Small intestine (tissue), 7 donors: Measurements from ENCODE around the gene PRR19. TPM values are rescaled to one million over a fixed set of nuclear protein-coding genes. Genes with fewer than 3 reads are reported as not detected.

ENCODE experiments used
- DNase-seq, 2 donors: peaks; one replicate each; pipeline versions ENCODE4 v3.0.0 to v3.0.0-alpha.2; 2013
- FAIRE-seq: peaks from 2 replicates; lab custom pipeline; 2012; peaks lifted over from hg19 to GRCh38; lab: Jason Lieb, UNC
- H3K27ac ChIP-seq, 3 donors: one replicate each; pipeline ENCODE4 v1.5.1; 2013; ENCODE audit warnings: low read length in 2 of 3, mild to moderate bottlenecking in 2 of 3, control low read depth in 1 of 3, inconsistent platforms in 1 of 3, low read depth in 1 of 3, moderate library complexity in 1 of 3
- H3K27me3 ChIP-seq, 3 donors: one replicate each; pipeline ENCODE4 v1.6.1; 2013; ENCODE audit warnings: low read length in 3 of 3, inconsistent platforms in 1 of 3; ENCODE audit not compliant: control insufficient read depth in 3 of 3, insufficient read depth in 3 of 3
- H3K36me3 ChIP-seq, 3 donors: one replicate each; pipeline ENCODE4 v1.6.1; 2013; ENCODE audit warnings: low read length in 3 of 3, inconsistent platforms in 1 of 3, low read depth in 1 of 3, mild to moderate bottlenecking in 1 of 3, moderate library complexity in 1 of 3; ENCODE audit not compliant: control insufficient read depth in 3 of 3, insufficient read depth in 2 of 3
- H3K4me1 ChIP-seq, 3 donors: one replicate each; pipeline ENCODE4 v1.6.1; 2013; ENCODE audit warnings: low read length in 2 of 3, inconsistent platforms in 1 of 3, low read depth in 1 of 3, mild to moderate bottlenecking in 1 of 3, moderate library complexity in 1 of 3; ENCODE audit not compliant: control insufficient read depth in 3 of 3, insufficient read depth in 2 of 3
- H3K4me3 ChIP-seq, 3 donors: one replicate each; pipeline ENCODE4 v1.5.1; 2013; ENCODE audit warnings: low read length in 3 of 3, control low read depth in 1 of 3, inconsistent platforms in 1 of 3, low read depth in 1 of 3, mild to moderate bottlenecking in 1 of 3, moderate library complexity in 1 of 3
- H3K9me3 ChIP-seq, 2 donors: one replicate each; pipeline ENCODE4 v1.6.1; 2013; ENCODE audit warnings: low read depth in 1 of 2, low read length in 1 of 2; ENCODE audit not compliant: control insufficient read depth in 2 of 2, insufficient read depth in 1 of 2
- WGBS, 3 donors: extraction: QIAGEN DNeasy Blood & Tissue Kit; methylation state at CpG; one replicate each; pipeline ENCODE4 v1.1.7; 2013; 5-methylcytosine and 5-hydroxymethylcytosine counted together
- polyA plus RNA-seq, 4 donors: library from polyadenylated mRNA; stranded (reverse) in 3 of 4; unstranded in 1 of 4; fragments of 200-250 nt in 3 of 4; fragments of 120-200 nt in 1 of 4; gene quantifications; one replicate each; pipeline versions ENCODE4 v1.2.1 to v1.2.3, GENCODE V29; 2013
- donor health status: healthy with polysubstance abuse.
- donor health status: control.
- donor health status: control.
- donor health status: Bipolar disorder and iron deficiency.
- donor health status: healthy.

The PRR19 gene
- polyA plus RNA-seq, 4 donors, result 0.81 to 1.1 (median 0.99) TPM

GRCh38 chr19:42352301-42353259, 50.6 kb downstream of the PRR19 start:
- Histone ChIP-seq H3K27me3 (no peaks in the 10 kb centered on the region), H3K9me3 (no peaks in the 10 kb centered on the region), H3K27ac (no peak overlapping the region), H3K4me3 (no peak overlapping the region), H3K36me3 (peaks cover 0 to 94% (median 0%) of the 10 kb centered on the region in 3 donors), H3K4me1 (no peaks in the 10 kb centered on the region)
- FAIRE-seq, result no peak
- no peak for DNase-seq
- 82 to 90% (median 89%) methylated on average over 28 to 31 of the region's 31 CpGs for WGBS, 3 donors

- no peaks in the 10 kb centered on the region for H3K9me3 ChIP-seq
- peaks cover 0 to 96% (median 0%) of the 10 kb centered on the region in 3 donors for H3K36me3 ChIP-seq
- no peak for FAIRE-seq
- no peaks in the 10 kb centered on the region for H3K27me3 ChIP-seq
- 94 to 97% (median 95%) methylated on average over 23 to 29 of the region's 29 CpGs for WGBS, 3 donors
- no peak overlapping the region for H3K4me3 ChIP-seq
- no peak overlapping the region for H3K27ac ChIP-seq
- no peak for DNase-seq
- H3K4me1 ChIP-seq, result no peaks in the 10 kb centered on the region
These were observed 51.5 kb downstream of the PRR19 start for GRCh38 chr19:42353341-42354015.

DNA sequence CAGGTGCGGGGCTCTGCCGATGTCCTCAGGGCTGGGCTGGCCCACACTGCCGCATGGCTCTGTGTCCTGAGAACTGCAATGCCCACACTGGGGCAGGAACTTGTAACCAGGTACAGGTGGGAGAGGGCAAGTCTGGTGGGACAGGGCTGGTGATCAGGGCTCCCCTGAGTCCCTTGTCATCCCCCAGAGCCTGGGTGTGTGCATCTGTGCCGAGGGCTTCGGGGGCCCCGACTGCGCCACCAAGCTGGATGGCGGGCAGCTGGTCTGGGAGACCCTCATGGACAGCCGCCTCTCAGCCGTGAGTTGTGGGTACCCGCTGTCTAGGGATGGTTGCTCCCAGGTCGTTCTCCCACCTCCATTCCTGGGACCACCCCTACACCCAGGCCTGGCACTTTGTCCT, 54.0 kb downstream of the PRR19 start:
- FAIRE-seq, result no peak
- Histone ChIP-seq H3K4me1 (no peaks in the 10 kb centered on the region), H3K9me3 (no peaks in the 10 kb centered on the region), H3K36me3 (peaks cover 0 to 90% (median 0%) of the 10 kb centered on the region in 3 donors), H3K27me3 (no peaks in the 10 kb centered on the region), H3K27ac (no peak overlapping the region), H3K4me3 (no peak overlapping the region)
- WGBS, 3 donors, result 92 to 98% (median 95%) methylated on average over 12 of the region's 12 CpGs
- no peak for DNase-seq

- Histone ChIP-seq H3K4me3 (no peak overlapping the region), H3K27ac (no peak overlapping the region), H3K4me1 (no peaks in the 10 kb centered on the region), H3K27me3 (no peaks in the 10 kb centered on the region), H3K36me3 (peaks cover 0 to 88% (median 0%) of the 10 kb centered on the region in 3 donors), H3K9me3 (no peaks in the 10 kb centered on the region)
- no peak for FAIRE-seq
- no peak for DNase-seq
- WGBS, 3 donors, result 96 to 99% (median 96%) methylated on average over 15 of the region's 15 CpGs
These were observed 54.8 kb downstream of the PRR19 start for GRCh38 chr19:42356686-42357085.

DNA sequence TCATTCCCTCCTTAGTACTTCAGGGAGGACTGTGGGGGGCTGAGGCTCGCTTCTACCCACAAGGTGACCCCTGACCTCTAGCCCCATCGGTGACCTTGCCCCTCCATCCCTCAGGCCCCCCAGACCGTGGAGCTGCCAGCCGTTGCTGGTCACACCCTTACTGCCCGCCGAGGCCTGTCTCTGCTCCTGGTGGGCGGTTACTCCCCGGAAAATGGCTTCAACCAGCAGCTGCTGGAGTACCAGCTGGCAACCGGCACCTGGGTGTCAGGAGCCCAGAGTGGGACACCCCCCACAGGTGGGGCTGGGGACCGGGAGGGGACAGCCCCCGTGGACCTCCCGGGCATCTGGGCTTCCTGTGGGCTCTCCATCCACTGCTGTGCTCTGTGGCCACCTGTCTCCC, 55.4 kb downstream of the PRR19 start:
- no peak for DNase-seq
- H3K4me1 ChIP-seq, result no peaks in the 10 kb centered on the region
- no peak overlapping the region for H3K4me3 ChIP-seq
- no peak overlapping the region for H3K27ac ChIP-seq
- peaks cover 0 to 90% (median 0%) of the 10 kb centered on the region in 3 donors for H3K36me3 ChIP-seq
- H3K27me3 ChIP-seq, result no peaks in the 10 kb centered on the region
- H3K9me3 ChIP-seq, result no peaks in the 10 kb centered on the region
- WGBS, 3 donors, result 89 to 92% (median 91%) methylated on average over 12 of the region's 12 CpGs
- no peak for FAIRE-seq

Other genes starting within 250 kb of the PRR19 start
- 1 to 10 TPM in 1 of 4 donors, under 1 TPM in 2, not detected in 1; 0.27 to 1.6 (median 0.68) TPM for gene GRIK5, start 231.9 kb upstream of the PRR19 start, polyA plus RNA-seq
- 10 to 100 TPM in 1 of 4 donors, 1 to 10 TPM in 3; 4.5 to 16.9 (median 7.4) TPM for gene ZNF574, start 226.0 kb upstream of the PRR19 start, polyA plus RNA-seq
- 1 to 10 TPM in 3 of 4 donors, under 1 TPM in 1; 0.45 to 2.7 (median 1.9) TPM for gene POU2F2, start 169.7 kb upstream of the PRR19 start, polyA plus RNA-seq
- 10 to 100 TPM; 22.8 to 41.3 (median 37.8) TPM for gene DEDD2, start 84.5 kb upstream of the PRR19 start, polyA plus RNA-seq
- gene ZNF526, start 81.8 kb upstream of the PRR19 start, polyA plus RNA-seq, result 10 to 100 TPM in 1 of 4 donors, 1 to 10 TPM in 3; 3.2 to 11.3 (median 4.4) TPM
- 10 to 100 TPM; 48.5 to 73.0 (median 70.6) TPM for gene GSK3A, start 59.5 kb upstream of the PRR19 start, polyA plus RNA-seq
- gene ERF, start 47.0 kb upstream of the PRR19 start, polyA plus RNA-seq, result 10 to 100 TPM; 28.6 to 60.7 (median 41.7) TPM
- 10 to 100 TPM; 14.1 to 39.2 (median 24.0) TPM for gene CIC, start 32.9 kb upstream of the PRR19 start, polyA plus RNA-seq
- 10 to 100 TPM; 16.3 to 49.4 (median 26.9) TPM for gene PAFAH1B3, start 492 bp downstream of the PRR19 start, polyA plus RNA-seq
- gene TMEM145, start 11.2 kb downstream of the PRR19 start, polyA plus RNA-seq, result 1 to 10 TPM in 1 of 4 donors, under 1 TPM in 1, not detected in 2; 0.83 to 1.1 TPM
- 10 to 100 TPM in 2 of 4 donors, 1 to 10 TPM in 2; 2.4 to 26.7 (median 6.9) TPM for gene MEGF8, start 23.5 kb downstream of the PRR19 start, polyA plus RNA-seq
- gene CNFN, start 88.2 kb downstream of the PRR19 start, polyA plus RNA-seq, result 10 to 100 TPM in 1 of 4 donors, 1 to 10 TPM in 3; 5.8 to 28.1 (median 9.0) TPM
- 10 to 100 TPM; 10.1 to 40.2 (median 19.7) TPM for gene LIPE, start 125.3 kb downstream of the PRR19 start, polyA plus RNA-seq
- gene CXCL17, start 140.8 kb downstream of the PRR19 start, polyA plus RNA-seq, result 1 to 10 TPM in 2 of 4 donors, under 1 TPM in 2; 0.12 to 1.6 (median 0.89) TPM
- gene CEACAM1, start 226.3 kb downstream of the PRR19 start, polyA plus RNA-seq, result 10 to 100 TPM; 16.3 to 54.2 (median 32.9) TPM